Stimulated activated CD4-positive, alpha-beta T cell treated with anti-CD3 and anti-CD28 coated beads, Interleukin-1b, Interleukin-23, amount 100 ng/mL, for 4 hours (primary cell): ENCODE results near the gene SNRNP25.

Experiments used
- DNase-seq, 2 donors: peaks; one replicate each; pipeline ENCODE4 v3.0.0-alpha.2; 2020; ENCODE audit warnings: low read depth in 2 of 2

Gene SNRNP25

DNA sequence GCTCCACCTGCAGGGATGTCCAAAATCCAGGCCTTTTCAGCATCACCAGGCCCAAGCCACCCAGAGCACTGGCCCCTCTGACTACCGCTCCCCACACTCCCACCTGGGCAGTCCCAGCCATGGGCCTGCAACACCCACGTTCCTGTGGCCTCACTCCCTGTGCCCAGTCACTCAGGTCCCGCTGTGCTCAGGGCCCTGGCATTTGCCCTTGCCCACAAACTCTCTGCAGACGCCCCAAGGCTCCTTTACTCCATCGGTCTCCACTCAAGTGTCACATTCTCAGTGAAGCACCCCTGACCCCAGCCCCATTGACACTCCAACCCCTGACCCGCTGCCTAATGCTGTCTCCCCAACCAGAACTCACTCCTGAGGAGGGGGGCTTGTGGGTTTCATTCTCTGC is 48.0 kb downstream of the SNRNP25 start:
- DNase-seq = no peak

DNA sequence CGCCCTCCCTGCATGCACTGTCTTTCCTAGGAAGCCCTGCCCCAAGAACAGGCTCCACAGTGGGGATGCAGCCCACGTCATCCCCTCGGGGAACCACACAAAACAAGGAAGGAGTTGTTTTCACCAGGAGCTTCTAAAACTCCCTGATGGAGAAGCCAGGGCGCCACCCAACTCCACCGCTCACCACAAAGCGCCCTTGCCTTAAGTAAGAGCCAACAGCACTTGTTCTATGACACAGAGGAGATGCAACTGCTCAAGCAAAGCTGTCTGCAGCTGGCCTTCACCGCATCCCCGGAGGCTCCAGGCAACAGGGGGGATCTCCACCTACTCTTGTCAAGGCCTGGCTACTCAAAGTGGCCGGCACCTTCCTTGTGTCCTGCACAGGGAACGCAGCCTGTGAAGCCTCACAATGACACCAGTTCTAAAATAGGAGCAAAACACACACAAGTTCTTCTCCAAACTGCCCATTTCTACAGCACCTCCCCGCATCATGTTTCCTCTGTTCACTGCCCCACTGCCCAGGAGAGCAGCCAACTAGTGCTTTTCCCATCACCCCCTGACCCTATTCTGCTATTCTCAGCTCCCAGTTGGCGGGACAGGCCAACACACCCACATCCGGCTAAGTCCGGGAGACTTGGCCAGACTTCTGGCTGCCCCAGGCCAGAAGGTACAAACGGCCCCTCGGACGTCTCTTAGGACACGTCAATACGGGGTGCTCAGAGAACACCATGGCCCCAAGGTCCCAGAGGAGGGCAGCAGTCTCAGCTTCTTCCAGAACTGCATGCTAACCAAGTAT is 48.6 kb downstream of the SNRNP25 start:
- no peak for DNase-seq

- DNase-seq = no peak
Observed at GRCh38 chr16:104355-104754, 50.7 kb downstream of the SNRNP25 start.

- no peak for DNase-seq
Observed at GRCh38 chr16:104928-105327, 51.3 kb downstream of the SNRNP25 start.

DNA sequence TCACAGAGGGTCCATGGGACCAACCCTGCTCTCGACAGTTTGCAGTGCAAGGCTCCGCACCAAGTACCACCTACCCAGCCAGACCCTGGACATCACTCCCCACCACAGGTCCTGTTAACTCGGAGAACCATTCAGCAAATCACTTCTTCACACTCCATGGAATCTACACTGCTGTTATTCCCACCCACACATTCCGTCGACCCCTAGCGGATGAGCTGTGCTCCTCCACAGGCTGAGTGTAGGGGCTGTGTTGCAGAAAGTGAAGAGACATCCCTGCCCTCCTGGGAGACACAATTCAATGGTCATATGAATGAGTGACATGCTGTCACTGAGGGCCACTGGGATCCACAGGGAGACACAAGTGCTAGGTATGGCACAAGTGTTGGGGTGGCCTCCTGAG is 51.9 kb downstream of the SNRNP25 start:
- no peak for DNase-seq

DNA sequence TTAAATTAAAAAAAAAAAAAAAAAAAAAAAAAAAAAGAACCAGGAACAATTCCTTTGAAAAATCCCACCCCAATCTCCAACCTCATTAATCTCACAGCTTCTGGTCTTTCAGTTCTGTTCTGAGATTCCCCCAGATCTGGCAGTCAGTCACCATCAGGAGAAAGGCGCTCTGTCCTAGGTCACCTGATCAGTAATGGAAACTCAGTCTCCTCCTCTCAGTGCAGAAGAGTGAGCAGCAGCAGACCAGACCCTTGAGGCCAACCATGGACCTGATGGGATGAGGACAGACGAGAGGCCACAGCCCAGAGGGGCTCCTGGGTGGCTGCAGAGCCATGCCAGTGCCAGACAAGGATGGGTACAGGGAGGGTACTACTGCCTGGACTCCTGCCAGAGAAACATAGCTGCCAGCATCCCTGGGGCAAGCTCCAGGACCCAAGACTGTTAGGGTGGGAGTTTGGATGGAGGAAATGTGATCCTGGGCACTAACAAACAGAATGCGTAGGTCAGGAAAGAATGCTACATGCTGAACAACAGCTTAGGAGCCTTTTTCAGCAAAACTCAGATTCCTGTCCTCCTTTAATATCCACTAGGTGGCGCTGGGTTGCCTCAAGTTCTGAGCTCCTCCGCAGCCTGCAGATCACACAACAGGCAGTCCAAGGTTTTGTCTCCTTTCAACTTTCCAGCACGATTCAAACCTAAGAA is 53.1 kb downstream of the SNRNP25 start:
- peak; percentile 26 to 48 for DNase-seq
